IPS-15b (cell line): ENCODE results near the gene TMPRSS6.

Experiments used
- H3K27me3 ChIP-seq: one replicate; pipeline ENCODE4 v1.6.1; 2013; ENCODE audit warnings: low read length; ENCODE audit not compliant: control insufficient read depth, insufficient read depth
- H3K36me3 ChIP-seq: one replicate; pipeline ENCODE4 v1.6.1; 2013; ENCODE audit warnings: low read length; ENCODE audit not compliant: control insufficient read depth, insufficient read depth
- H3K4me1 ChIP-seq: one replicate; pipeline ENCODE4 v1.6.1; 2013; ENCODE audit warnings: mild to moderate bottlenecking, low read length; ENCODE audit not compliant: control insufficient read depth, insufficient read depth
- H3K4me3 ChIP-seq: one replicate; pipeline ENCODE4 v1.5.1; 2013; ENCODE audit warnings: low read depth, low read length
- H3K9ac ChIP-seq: one replicate; pipeline ENCODE4 v1.6.1; 2013; ENCODE audit warnings: low read depth, mild to moderate bottlenecking, low read length
- H3K9me3 ChIP-seq: one replicate; pipeline ENCODE4 v1.6.1; 2013; ENCODE audit warnings: mild to moderate bottlenecking, low read length; ENCODE audit not compliant: control insufficient read depth, insufficient read depth

The TMPRSS6 gene

DNA sequence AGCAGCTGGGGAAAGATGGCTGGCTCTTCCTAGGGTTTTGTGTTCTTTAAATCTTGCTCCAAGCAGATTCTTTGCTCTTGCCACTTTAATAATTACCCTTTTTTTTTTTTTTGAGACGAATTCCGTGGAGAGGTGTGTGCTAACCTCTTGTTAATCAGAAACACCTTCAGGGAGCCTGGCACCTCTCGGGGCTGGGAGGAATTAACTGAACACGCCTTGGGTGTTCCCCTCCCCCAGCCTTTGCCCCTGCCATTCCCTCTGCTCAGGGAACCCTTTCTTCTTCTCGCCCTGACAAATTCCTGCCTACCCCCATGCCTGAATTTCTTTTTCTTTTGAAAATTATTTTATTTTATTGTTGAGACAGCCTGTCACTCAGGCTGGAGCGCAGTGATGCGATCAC is 17.5 kb downstream of the TMPRSS6 start:
- no peak overlapping the region for H3K9ac ChIP-seq
- H3K9me3 ChIP-seq: no peaks in the 10 kb centered on the region
- no peaks in the 10 kb centered on the region for H3K27me3 ChIP-seq
- no peaks in the 10 kb centered on the region for H3K36me3 ChIP-seq
- no peaks in the 10 kb centered on the region for H3K4me1 ChIP-seq
- no peak overlapping the region for H3K4me3 ChIP-seq

DNA sequence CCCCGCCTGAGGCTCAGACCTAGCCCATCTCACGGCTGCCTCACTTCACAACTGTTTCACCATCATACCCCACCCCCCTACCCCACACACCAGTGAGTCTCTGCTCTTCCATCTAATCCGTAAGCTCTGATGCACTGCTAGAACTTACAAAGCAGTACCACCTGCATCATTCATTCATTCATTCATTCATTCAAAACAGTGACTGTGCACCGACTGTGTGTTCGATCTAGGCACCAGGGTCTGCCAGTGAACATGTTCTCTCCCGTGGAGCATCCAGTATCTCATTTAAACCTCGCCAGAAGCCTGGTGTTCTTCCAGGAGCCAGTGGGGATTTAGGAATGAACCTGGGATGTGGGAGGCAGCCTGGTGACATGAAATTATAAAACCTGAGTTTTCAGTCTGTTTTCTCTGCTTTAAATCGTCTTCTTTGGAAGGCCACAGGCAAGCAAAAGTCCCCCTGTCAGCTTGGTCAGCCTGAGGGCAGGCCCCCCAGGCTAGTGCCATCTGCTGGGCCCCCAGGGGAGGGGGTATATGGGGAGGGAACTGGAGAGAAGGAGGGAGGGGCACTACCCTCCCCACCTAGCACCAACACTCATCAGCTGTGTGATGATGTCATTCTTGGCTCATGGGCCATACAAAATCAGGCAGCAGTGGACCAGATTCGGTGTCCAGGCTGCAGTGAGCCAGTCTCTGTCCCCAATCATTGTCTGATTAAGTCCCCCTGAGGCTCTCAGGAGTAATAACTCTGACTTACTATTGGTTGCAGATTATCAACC is 18.4 kb downstream of the TMPRSS6 start:
- H3K4me3 ChIP-seq: no peak overlapping the region
- no peaks in the 10 kb centered on the region for H3K27me3 ChIP-seq
- no peaks in the 10 kb centered on the region for H3K36me3 ChIP-seq
- H3K9ac ChIP-seq: no peak overlapping the region
- no peaks in the 10 kb centered on the region for H3K9me3 ChIP-seq
- no peaks in the 10 kb centered on the region for H3K4me1 ChIP-seq

DNA sequence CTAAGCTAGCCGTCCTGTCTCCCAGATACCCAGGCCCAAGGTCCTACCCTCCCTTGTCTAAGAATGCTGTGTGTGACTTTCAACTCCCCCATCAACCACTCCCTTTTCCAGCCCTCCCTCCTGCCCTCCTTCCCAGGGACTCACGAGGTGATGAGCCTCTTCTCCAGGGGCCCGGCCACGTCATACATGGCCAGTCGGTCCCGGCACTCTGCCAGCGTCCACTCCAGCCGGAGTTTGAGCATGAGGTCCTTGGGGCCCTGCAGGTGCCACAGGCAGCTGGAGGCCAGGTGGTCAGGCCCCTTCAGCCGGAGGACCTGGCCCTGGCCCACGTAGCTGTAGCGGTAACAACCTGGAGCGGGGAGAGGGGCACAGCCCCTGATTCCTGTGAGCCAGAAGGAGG is 20.1 kb downstream of the TMPRSS6 start:
- Histone ChIP-seq H3K9me3 (no peaks in the 10 kb centered on the region), H3K36me3 (no peaks in the 10 kb centered on the region), H3K9ac (no peak overlapping the region), H3K27me3 (no peaks in the 10 kb centered on the region), H3K4me1 (no peaks in the 10 kb centered on the region), H3K4me3 (no peak overlapping the region)

DNA sequence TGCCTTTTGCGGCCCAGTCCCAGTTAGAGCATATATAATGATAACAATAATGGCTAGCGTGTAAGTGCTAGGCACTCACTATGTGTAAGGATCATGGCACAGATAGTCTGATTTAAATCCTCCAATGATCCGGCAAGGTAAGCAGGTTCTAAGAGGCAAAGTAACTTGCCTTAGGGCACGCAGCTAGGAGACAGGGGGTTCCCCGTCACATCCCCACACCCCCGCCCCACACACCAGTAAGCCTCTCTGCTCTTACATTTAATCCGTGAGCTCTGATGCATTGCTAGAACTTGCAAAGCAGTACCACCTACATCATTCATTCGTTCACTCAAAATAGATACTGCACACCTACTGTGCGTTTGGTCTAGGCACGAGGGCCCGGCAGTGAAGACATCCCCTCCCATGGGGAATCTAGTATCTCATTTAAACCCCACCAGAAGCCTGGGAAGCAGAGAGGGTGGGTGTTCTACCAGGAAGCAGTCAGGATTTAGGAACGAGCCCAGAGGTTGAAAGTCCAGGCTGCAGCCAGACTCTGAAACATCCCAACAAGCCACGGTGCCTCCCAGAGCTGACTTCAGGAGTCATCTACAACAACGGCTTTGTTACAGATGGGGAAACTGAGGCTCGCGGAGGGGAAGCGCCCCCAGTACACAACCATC is 20.6 kb downstream of the TMPRSS6 start:
- Histone ChIP-seq H3K4me3 (no peak overlapping the region), H3K4me1 (no peaks in the 10 kb centered on the region), H3K36me3 (no peaks in the 10 kb centered on the region), H3K9ac (no peak overlapping the region), H3K27me3 (no peaks in the 10 kb centered on the region), H3K9me3 (no peaks in the 10 kb centered on the region)

DNA sequence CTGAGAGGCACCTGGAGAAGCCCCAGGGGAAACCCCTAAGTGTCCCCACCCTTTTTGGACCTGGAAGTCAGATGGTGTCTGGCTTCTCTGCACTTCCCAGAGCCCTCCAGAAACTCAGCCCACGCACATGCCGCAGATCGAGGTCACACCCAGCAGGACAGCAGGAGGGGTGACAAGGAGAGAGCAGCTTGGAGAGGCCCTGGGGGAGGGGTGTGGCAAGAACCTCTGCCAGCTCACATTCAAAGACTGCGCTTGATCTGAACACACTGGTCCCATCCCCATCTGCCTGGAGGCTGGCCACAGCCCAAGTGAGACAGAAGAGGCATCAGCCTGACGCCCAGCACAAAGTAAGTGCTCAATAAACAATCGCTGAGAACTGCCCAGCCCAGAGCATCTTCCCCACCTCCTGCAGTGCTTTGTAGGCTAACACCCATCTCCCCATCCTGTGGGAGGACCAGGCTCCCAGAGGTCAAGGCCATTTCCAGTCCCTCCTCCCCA is 21.4 kb downstream of the TMPRSS6 start:
- no peaks in the 10 kb centered on the region for H3K27me3 ChIP-seq
- no peaks in the 10 kb centered on the region for H3K36me3 ChIP-seq
- H3K4me3 ChIP-seq: no peak overlapping the region
- no peaks in the 10 kb centered on the region for H3K4me1 ChIP-seq
- H3K9me3 ChIP-seq: no peaks in the 10 kb centered on the region
- H3K9ac ChIP-seq: no peak overlapping the region

DNA sequence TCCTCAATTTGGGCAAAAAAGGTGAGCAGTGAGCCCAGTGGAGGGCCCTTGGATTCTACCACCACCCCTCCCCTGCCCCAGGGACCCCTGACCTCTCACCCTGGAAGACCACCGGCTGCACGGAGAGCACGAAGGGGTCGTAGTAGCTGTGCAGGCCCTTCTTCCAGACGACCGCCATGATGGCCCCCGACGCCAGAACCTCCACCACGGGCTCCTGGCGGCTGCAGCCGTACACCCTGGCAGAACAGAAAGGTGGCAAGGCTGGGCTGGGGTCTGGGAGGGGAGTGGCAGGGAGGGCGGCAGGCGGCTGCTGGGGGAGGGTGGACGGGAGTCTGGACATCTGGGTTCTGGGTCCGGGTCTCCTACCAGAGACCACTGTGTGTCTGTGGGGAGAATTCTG is 23.3 kb downstream of the TMPRSS6 start:
- no peaks in the 10 kb centered on the region for H3K36me3 ChIP-seq
- no peaks in the 10 kb centered on the region for H3K27me3 ChIP-seq
- H3K4me3 ChIP-seq: no peak overlapping the region
- no peaks in the 10 kb centered on the region for H3K9me3 ChIP-seq
- no peaks in the 10 kb centered on the region for H3K4me1 ChIP-seq
- H3K9ac ChIP-seq: no peak overlapping the region

DNA sequence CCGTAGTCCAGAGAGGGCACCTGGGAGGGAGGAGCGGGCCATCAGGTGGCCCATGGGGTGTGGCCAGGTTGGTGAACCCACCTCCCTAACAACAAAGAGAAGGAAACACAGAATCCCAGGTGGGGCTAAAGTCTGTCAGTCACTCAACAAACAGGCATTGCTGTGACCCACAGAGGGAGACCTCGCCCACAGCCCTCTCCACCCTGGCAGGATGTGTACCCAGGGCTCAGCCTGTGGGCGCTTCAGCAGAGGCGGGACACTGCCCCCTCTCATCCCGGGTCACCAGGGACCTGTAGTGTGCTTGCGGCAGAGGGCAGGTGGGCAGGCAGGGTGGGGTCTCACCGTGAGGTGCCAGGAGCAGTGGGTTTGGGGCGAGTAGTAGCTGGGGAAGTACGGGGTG is 25.1 kb downstream of the TMPRSS6 start:
- H3K36me3 ChIP-seq: no peaks in the 10 kb centered on the region
- H3K4me1 ChIP-seq: peaks cover 2% of the 10 kb centered on the region
- no peak overlapping the region for H3K4me3 ChIP-seq
- no peaks in the 10 kb centered on the region for H3K27me3 ChIP-seq
- H3K9ac ChIP-seq: no peak overlapping the region
- H3K9me3 ChIP-seq: no peaks in the 10 kb centered on the region

DNA sequence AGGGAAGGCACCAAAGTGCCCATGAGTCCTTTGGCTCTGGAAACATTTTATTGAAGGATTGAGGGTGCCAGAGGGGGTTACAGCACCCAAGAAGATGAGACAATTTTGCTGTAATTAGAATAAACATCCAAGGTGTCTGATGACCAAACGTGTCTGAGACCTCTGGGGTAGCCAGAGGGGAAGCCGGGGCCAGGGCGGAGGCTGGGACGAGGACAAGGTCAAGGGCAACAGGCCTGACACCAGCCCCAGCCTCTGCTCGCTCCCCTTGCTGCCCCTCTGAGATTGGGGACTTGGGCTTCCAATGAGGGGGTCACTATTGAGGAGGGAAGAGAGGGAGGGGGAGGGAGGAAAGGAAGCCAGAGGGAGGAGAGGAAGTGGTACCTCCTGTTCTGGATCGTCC is 25.6 kb downstream of the TMPRSS6 start:
- H3K27me3 ChIP-seq: no peaks in the 10 kb centered on the region
- H3K4me3 ChIP-seq: no peak overlapping the region
- no peak overlapping the region for H3K9ac ChIP-seq
- no peaks in the 10 kb centered on the region for H3K36me3 ChIP-seq
- peaks cover 5% of the 10 kb centered on the region for H3K4me1 ChIP-seq
- no peaks in the 10 kb centered on the region for H3K9me3 ChIP-seq

DNA sequence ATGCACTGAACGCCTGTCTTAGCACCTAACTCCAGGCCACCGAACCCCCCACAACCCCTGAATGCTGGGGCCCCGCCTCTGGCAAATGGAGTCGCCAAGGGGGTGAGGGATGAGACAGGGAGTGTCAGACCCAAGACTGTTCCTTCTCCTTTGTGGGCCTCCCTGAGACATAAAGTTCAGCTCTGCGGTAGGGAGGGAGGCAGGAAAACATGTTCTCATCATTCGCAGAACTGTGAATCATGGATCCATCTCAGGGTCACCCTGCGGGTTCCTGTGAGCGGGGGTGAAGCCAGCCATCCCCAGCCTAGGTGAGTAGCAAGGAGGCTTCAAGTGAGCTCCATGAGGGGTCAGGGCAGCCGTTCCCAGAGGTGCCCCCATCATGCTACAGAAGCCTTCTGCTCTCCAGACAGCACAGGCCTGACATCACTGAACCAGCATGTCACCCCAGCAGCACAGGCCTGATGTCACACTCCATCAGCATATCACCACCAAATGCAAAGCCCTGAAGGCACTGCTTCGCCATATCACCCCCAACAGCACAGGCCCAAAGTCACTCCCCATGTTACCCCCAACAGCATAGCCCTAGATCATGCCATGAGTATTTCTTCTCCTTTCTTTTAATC is 27.2 kb downstream of the TMPRSS6 start:
- no peaks in the 10 kb centered on the region for H3K27me3 ChIP-seq
- no peaks in the 10 kb centered on the region for H3K36me3 ChIP-seq
- no peaks in the 10 kb centered on the region for H3K9me3 ChIP-seq
- no peak overlapping the region for H3K4me3 ChIP-seq
- H3K4me1 ChIP-seq: peaks cover 5% of the 10 kb centered on the region
- no peak overlapping the region for H3K9ac ChIP-seq

DNA sequence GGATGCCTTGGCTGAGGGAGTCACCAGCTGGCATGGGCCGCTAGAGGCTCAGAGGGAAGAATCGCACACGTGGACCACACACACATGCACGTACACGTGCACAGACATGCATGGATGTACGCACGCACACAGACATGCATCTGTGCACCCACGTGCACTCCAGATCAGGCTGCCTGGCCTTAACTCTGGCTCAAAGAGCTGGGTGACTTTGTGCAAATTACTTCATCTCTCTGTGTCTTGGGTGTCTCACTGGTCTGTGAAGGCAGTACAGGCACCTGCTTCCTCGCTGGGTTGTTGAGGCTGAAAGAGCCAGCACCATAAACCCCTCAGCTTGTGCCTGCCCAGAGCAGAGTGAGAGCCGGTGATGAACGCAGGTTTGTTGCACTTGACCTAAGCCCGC is 28.7 kb downstream of the TMPRSS6 start:
- peaks cover 7% of the 10 kb centered on the region for H3K27me3 ChIP-seq
- no peaks in the 10 kb centered on the region for H3K9me3 ChIP-seq
- no peaks in the 10 kb centered on the region for H3K36me3 ChIP-seq
- no peak overlapping the region for H3K4me3 ChIP-seq
- H3K9ac ChIP-seq: no peak overlapping the region
- peaks cover 5% of the 10 kb centered on the region for H3K4me1 ChIP-seq

DNA sequence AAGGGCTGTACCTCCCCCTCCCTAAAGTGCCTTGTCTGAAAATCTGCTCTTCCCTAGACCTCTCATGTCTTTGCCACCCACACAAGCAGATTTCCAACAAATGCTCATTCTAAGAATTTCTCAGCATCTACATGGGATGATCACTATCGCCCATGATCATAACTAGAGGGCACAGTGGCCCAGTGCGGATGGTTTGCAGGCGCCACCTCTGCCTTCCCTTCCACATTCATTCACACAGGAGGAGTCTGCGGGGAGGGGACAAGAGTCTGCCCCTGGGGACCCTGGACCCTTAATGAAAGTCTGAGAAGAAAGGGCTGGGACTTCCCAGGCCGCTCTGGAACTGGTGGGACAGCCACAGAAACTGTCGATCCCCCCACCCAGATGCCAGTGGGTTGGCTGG is 29.1 kb downstream of the TMPRSS6 start:
- Histone ChIP-seq H3K36me3 (no peaks in the 10 kb centered on the region), H3K4me3 (no peak overlapping the region), H3K9me3 (no peaks in the 10 kb centered on the region), H3K9ac (no peak overlapping the region), H3K27me3 (peaks cover 7% of the 10 kb centered on the region), H3K4me1 (peaks cover 5% of the 10 kb centered on the region)
